Kidney (tissue), 14 donors: ENCODE measurements around the gene IQGAP3. TPM values are rescaled to one million over a fixed set of nuclear protein-coding genes. Genes with fewer than 3 reads are reported as not detected.

ENCODE experiments used
- DNase-seq, 5 donors: peaks; one replicate each; pipeline ENCODE4 v3.0.0-alpha.2; 2013 to 2020
- FAIRE-seq: peaks from 2 replicates; lab custom pipeline; 2012; peaks lifted over from hg19 to GRCh38; lab: Jason Lieb, UNC
- H3K27ac ChIP-seq, 2 donors: one replicate each; pipeline ENCODE4 v1.7.0; 2013; ENCODE audit warnings: low read depth in 2 of 2, low read length in 2 of 2, inconsistent platforms in 1 of 2
- H3K27me3 ChIP-seq: one replicate; pipeline ENCODE4 v1.7.1; 2013; ENCODE audit warnings: low read length, inconsistent platforms; ENCODE audit not compliant: control insufficient read depth, insufficient read depth
- H3K36me3 ChIP-seq, 3 donors: one replicate each; pipeline versions ENCODE4 v1.7.0 to v1.7.1; 2013; ENCODE audit warnings: low read length in 3 of 3, control low read depth in 1 of 3, inconsistent platforms in 1 of 3; ENCODE audit not compliant: insufficient read depth in 3 of 3, control insufficient read depth in 2 of 3
- H3K4me1 ChIP-seq, 3 donors: one replicate each; pipeline versions ENCODE4 v1.7.0 to v1.7.1; 2013; ENCODE audit warnings: low read length in 3 of 3, inconsistent platforms in 1 of 3, low read depth in 1 of 3; ENCODE audit not compliant: control insufficient read depth in 2 of 3, insufficient read depth in 2 of 3
- H3K4me3 ChIP-seq, 3 donors: one replicate each; pipeline versions ENCODE4 v1.7.0 to v1.8.1; 2013; ENCODE audit warnings: low read length in 3 of 3, control low read depth in 1 of 3, inconsistent platforms in 1 of 3
- H3K9ac ChIP-seq, 3 donors: one replicate each; pipeline versions ENCODE4 v1.7.0 to v1.7.1; 2013; ENCODE audit warnings: low read length in 3 of 3, control low read depth in 1 of 3, inconsistent platforms in 1 of 3
- H3K9me3 ChIP-seq, 3 donors: one replicate each; pipeline versions ENCODE4 v1.7.0 to v1.7.1; 2013; ENCODE audit warnings: low read length in 3 of 3, control low read depth in 1 of 3, inconsistent platforms in 1 of 3; ENCODE audit not compliant: control insufficient read depth in 2 of 3, insufficient read depth in 1 of 3
- intact Hi-C: fragments of 100-400 bp; cut with DNase I; formaldehyde crosslinking; loops from one replicate; pipeline ENCODE4 v1.11.1; 2022
- polyA plus RNA-seq: library from polyadenylated mRNA; stranded (reverse); fragments of 350-450 nt; fragmentation: Illumina TruSeq; extraction: RNeasy Lipid Tissue Mini Kit (QIAGEN cat#74804); gene quantifications from one replicate; pipeline ENCODE4 v1.2.3, GENCODE V29; 2014; ENCODE audit warnings: low read depth, low replicate concordance; ENCODE audit not compliant: insufficient read depth
- total RNA-seq: library from RNA; stranded (reverse); fragmentation: NEBNext Ultra II Directional; extraction: Animal tissue kit (Norgen Biotek cat#: 25700); gene quantifications from one replicate; pipeline ENCODE4 v1.2.1, GENCODE V29; 2021
- TF ChIP-seq, protein P1 (sequence below): IDR thresholded peaks from 3 replicates; pipeline ENCODE4 v1.5.1; 2012; ENCODE audit warnings: mild to moderate bottlenecking, moderate library complexity, borderline replicate concordance; ENCODE audit not compliant: insufficient read depth; ENCODE audit errors: extremely low read depth
- donor health status: control.
- donor health status: control.
- donor health status: control.
- donor health status: control.
- donor health status: control.
- donor health status: DM: yes; HTN: yes; CAD: no.
- donor health status: Normal renal cell carcinoma (clear cell type).

Gene IQGAP3
- total and polyA plus RNA-seq, 2 donors from 2014 or later = 0.13 to 1.7 TPM

- Histone ChIP-seq H3K4me1 (no peaks in the 10 kb centered on the region), H3K27me3 (no peaks in the 10 kb centered on the region), H3K27ac (no peak overlapping the region), H3K36me3 (no peaks in the 10 kb centered on the region), H3K9me3 (no peaks in the 10 kb centered on the region), H3K9ac (no peak overlapping the region), H3K4me3 (no peak overlapping the region)
- intact Hi-C loops = no loop called here
- no peak for DNase-seq
- no peak for FAIRE-seq
- TF ChIP-seq, protein P1, sequence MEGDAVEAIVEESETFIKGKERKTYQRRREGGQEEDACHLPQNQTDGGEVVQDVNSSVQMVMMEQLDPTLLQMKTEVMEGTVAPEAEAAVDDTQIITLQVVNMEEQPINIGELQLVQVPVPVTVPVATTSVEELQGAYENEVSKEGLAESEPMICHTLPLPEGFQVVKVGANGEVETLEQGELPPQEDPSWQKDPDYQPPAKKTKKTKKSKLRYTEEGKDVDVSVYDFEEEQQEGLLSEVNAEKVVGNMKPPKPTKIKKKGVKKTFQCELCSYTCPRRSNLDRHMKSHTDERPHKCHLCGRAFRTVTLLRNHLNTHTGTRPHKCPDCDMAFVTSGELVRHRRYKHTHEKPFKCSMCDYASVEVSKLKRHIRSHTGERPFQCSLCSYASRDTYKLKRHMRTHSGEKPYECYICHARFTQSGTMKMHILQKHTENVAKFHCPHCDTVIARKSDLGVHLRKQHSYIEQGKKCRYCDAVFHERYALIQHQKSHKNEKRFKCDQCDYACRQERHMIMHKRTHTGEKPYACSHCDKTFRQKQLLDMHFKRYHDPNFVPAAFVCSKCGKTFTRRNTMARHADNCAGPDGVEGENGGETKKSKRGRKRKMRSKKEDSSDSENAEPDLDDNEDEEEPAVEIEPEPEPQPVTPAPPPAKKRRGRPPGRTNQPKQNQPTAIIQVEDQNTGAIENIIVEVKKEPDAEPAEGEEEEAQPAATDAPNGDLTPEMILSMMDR = no peak
These were observed 26.1 kb downstream of the IQGAP3 start for GRCh38 chr1:156546267-156546666.

DNA sequence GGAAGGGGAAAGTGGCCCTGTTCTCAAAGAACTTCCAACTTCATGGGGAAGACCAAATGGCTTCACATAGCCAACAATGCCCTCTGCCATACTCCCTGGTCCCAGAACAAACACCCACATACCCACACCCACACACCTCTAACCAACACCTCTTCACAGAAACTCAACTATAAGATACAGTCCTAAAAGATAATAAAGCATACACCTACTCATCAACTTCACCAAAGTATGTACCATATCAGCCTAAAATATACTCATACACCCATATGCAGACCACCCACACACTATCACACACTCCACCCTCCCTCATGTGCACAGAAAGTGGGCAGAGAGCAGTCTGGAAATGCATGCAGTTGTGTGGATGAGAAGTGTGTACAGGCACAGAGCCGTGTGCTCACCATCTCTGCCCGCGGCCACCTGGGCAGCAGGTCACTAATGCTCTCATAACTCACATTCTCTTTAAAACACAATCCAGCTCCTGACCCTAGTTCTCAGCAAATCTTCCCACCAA, 27.7 kb downstream of the IQGAP3 start:
- Histone ChIP-seq H3K36me3 (no peaks in the 10 kb centered on the region), H3K9me3 (no peaks in the 10 kb centered on the region), H3K4me3 (no peak overlapping the region), H3K27me3 (no peaks in the 10 kb centered on the region), H3K9ac (no peak overlapping the region), H3K4me1 (no peaks in the 10 kb centered on the region), H3K27ac (no peak overlapping the region)
- TF ChIP-seq, protein P1 = no peak
- DNase-seq = no peak
- intact Hi-C loops = no loop called here
- no peak for FAIRE-seq

DNA sequence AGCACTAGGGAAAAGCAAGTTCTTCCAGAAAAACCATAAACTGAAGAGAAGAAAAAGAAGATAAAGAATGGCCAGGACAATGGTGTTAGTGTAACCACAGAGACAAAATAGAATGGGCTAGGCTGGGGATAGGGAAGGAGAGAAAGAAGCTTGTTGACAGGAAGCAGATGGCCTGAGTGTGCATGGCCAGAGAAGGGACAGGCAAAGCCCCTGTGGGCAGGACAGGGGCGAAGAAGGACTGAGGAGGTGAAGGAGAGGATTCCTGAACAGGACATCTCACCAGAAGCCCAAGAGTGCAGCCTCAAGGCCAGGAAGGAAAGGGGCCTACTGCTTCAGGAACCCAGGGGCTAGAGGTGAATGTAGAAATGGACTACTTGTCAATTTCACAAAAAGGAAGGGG, 29.3 kb downstream of the IQGAP3 start:
- Histone ChIP-seq H3K27me3 (no peaks in the 10 kb centered on the region), H3K4me3 (no peak overlapping the region), H3K27ac (no peak overlapping the region), H3K9ac (no peak overlapping the region), H3K4me1 (no peaks in the 10 kb centered on the region), H3K9me3 (no peaks in the 10 kb centered on the region), H3K36me3 (peaks cover 0 to 2% (median 0%) of the 10 kb centered on the region in 3 donors)
- DNase-seq = no peak
- intact Hi-C loops = no loop called here
- TF ChIP-seq, protein P1 = no peak
- FAIRE-seq = no peak

DNA sequence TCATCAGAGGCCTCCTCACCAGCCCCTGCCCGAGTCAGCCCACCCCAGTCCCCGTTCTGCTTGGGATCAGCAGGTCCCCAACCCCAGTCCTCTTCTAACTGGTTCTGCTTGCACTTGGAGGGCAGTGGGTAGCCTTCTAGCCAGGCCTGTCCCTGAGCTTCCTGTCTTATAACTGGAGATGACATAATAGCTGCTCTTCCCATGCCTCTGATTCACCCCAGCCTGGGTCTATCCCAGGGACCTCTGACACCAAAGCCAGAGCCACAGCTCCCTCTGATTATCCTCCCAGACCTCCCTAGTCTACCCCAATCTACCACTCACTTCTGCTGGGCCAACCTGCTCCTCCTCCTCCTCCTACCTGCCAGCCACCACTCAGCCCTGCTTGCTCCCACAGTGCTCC, 31.4 kb downstream of the IQGAP3 start:
- no peak overlapping the region for H3K4me3 ChIP-seq
- no peaks in the 10 kb centered on the region for H3K9me3 ChIP-seq
- no peak overlapping the region for H3K27ac ChIP-seq
- H3K27me3 ChIP-seq = no peaks in the 10 kb centered on the region
- intact Hi-C loops = no loop called here
- no peak overlapping the region for H3K9ac ChIP-seq
- no peak for DNase-seq
- TF ChIP-seq, protein P1 = no peak
- no peaks in the 10 kb centered on the region for H3K4me1 ChIP-seq
- no peak for FAIRE-seq
- H3K36me3 ChIP-seq = peaks cover 0 to 2% (median 0%) of the 10 kb centered on the region in 3 donors
